ENCODE data around the gene IFT25. TPM values are rescaled to one million over a fixed set of nuclear protein-coding genes. Genes with fewer than 3 reads are reported as not detected.

The IFT25 gene
- total and polyA plus RNA-seq, 2 donors (not counting 3 experiments of a cell fraction or from before 2014, with no cell fraction given), result 13.0 to 34.0 TPM

- H3K4me3 ChIP-seq (replicated peaks in 1 of 3; ENCODE audit: insufficient read depth in 1 of 3, low read depth in 1 of 3, low read length in 3 of 3), result no peak overlapping the region
- no TSS peak for BruUV-seq (replicated peaks)
- no peak overlapping the region for H3K9ac ChIP-seq (replicated peaks; ENCODE audit: extremely low read depth, insufficient read depth, low read length)
- H3K27me3 ChIP-seq (ENCODE audit: control insufficient read depth in 2 of 2, insufficient read depth in 2 of 2, low read length in 2 of 2), result no peaks in the 10 kb centered on the region
- no peaks in the 10 kb centered on the region for H3K9me3 ChIP-seq (replicated peaks; ENCODE audit: control insufficient read depth, insufficient read depth, low read length)
- H4K20me1 ChIP-seq (replicated peaks; ENCODE audit: control insufficient read depth, extremely low read depth, insufficient read depth, low read length), result no peaks in the 10 kb centered on the region
- dilution Hi-C loops (cut with MboI; ENCODE audit: extremely low pct_ligation_motif_present, low sequenced_read_pairs) (no loop called here), intact Hi-C loops (cut with micrococcal nuclease) (no loop called here)
- no peaks in the 10 kb centered on the region for H3K4me1 ChIP-seq (ENCODE audit: control insufficient read depth, extremely low read depth, insufficient read depth, low read length)
- ChIA-PET CTCF (interaction anchor here (1.1 to 1.2 kb wide), 2 partner anchors 12 to 31 kb away, joined by 3 to 5 read pairs; no protein-coding TSS in a partner anchor), POLR2A (no interaction called here)
- no peak for TF ChIP-seq MYC (IDR thresholded peaks at IDR 0.05; ENCODE audit: low read depth, low read length)
- TF ChIP-seq, protein P1, sequence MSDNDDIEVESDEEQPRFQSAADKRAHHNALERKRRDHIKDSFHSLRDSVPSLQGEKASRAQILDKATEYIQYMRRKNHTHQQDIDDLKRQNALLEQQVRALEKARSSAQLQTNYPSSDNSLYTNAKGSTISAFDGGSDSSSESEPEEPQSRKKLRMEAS (IDR thresholded peaks at IDR 0.05; ENCODE audit: insufficient read depth, insufficient read length), result no peak
- TF ChIP-seq FOS (IDR thresholded peaks at IDR 0.05; ENCODE audit: borderline replicate concordance, insufficient read depth, low read length), result no peak
- TF ChIP-seq EZH2 (IDR thresholded peaks at IDR 0.05; ENCODE audit: borderline replicate concordance, low read depth, low read length, severe bottlenecking), result no peak
- no peak for TF ChIP-seq CTCF (IDR thresholded peaks at IDR 0.05; ENCODE audit: extremely low read depth in 1 of 2, insufficient read depth in 1 of 2, low read depth in 1 of 2, low read length in 2 of 2)
- TF ChIP-seq POLR2A (IDR thresholded peaks at IDR 0.05; ENCODE audit: low read depth, low read length), result no peak
- TF ChIP-seq GATA2 (IDR thresholded peaks at IDR 0.05; ENCODE audit: insufficient read depth, insufficient read length, low read depth, low read length), result no peak
- no peak for TF ChIP-seq POLR2AphosphoS5 (IDR thresholded peaks at IDR 0.05; ENCODE audit: insufficient read depth, low read depth, low read length)
- TF ChIP-seq JUN (IDR thresholded peaks at IDR 0.05; ENCODE audit: borderline replicate concordance, insufficient read depth, insufficient read length, low read depth), result no peak
- H3K79me2 ChIP-seq (ENCODE audit: control insufficient read depth, insufficient read depth, low read length), result no peaks in the 10 kb centered on the region
- FAIRE-seq, result no peak
- DNase-seq (ENCODE audit: low read depth, low spot score), result no peak
- no peaks in the 10 kb centered on the region for H3K9me1 ChIP-seq (replicated peaks; ENCODE audit: control insufficient read depth, extremely low read depth, insufficient read depth, low read length)
- no peak overlapping the region for H2AFZ ChIP-seq (ENCODE audit: low read depth, low read length)
- peaks cover 0 to 3% of the 10 kb centered on the region in 2 experiments for H3K36me3 ChIP-seq (ENCODE audit: control insufficient read depth in 2 of 2, extremely low read depth in 1 of 2, insufficient read depth in 2 of 2, low read length in 2 of 2)
- H3K4me2 ChIP-seq (ENCODE audit: insufficient read depth, low read length), result no peak overlapping the region
- H3K27ac ChIP-seq (ENCODE audit: insufficient read depth, low read depth, low read length), result no peak overlapping the region
These were observed 35.6 kb downstream of the IFT25 start for GRCh38 chr1:53909946-53910345.

Data from endothelial cell of umbilical vein (primary cell).